Esophagus muscularis mucosa (tissue), 3 donors: ENCODE measurements around the gene CMTR1.

Experiments used
- POLR2A ChIP-seq: fragments of 450-650 bp; IDR thresholded peaks from one replicate; pipeline ENCODE4 v1.6.1; 2017; ENCODE audit warnings: antibody characterized with exemption, moderate library complexity, mild to moderate bottlenecking, low read depth
- TF ChIP-seq, protein P1 (sequence below), 3 experiments: fragments of 200-600 bp in 2 of 3; fragments of 450-650 bp in 1 of 3; sonication (generic) in 2 of 3; IDR thresholded peaks; one replicate each; pipeline ENCODE4 v1.5.1; 2017 to 2019; ENCODE audit warnings: antibody characterized with exemption in 3 of 3, mild to moderate bottlenecking in 2 of 3, moderate library complexity in 1 of 3

DNA sequence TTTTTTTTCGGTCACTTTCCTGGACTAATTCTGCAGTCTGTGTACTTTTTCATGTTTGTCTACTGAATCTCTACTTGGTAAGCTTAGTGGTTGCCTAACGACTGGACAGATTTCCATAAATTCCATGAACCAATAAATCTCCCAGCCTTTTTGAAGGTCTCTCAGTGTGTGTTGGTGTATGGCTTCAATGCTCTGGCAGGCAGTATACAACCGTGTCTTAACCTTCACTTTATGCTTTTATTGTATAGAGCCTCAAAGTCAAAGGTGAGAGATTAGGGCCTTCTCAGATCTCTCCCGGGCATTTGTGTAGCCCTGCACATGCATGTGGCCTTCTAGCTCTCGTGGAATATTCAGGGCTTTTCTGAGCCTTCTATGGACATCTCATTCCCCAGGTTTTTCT is 14.3 kb upstream of the CMTR1 start:
- TF ChIP-seq POLR2A = no peak
- TF ChIP-seq, protein P1, sequence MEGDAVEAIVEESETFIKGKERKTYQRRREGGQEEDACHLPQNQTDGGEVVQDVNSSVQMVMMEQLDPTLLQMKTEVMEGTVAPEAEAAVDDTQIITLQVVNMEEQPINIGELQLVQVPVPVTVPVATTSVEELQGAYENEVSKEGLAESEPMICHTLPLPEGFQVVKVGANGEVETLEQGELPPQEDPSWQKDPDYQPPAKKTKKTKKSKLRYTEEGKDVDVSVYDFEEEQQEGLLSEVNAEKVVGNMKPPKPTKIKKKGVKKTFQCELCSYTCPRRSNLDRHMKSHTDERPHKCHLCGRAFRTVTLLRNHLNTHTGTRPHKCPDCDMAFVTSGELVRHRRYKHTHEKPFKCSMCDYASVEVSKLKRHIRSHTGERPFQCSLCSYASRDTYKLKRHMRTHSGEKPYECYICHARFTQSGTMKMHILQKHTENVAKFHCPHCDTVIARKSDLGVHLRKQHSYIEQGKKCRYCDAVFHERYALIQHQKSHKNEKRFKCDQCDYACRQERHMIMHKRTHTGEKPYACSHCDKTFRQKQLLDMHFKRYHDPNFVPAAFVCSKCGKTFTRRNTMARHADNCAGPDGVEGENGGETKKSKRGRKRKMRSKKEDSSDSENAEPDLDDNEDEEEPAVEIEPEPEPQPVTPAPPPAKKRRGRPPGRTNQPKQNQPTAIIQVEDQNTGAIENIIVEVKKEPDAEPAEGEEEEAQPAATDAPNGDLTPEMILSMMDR (IDR thresholded peaks at IDR 0.05) = no peak
